NCI-H69 (cell line): ENCODE measurements around the gene ACTG1.
A peak's percentile ranks its signal among the peaks of the same experiment; 100 is the strongest.

Source experiments
- DNase-seq: peaks from one replicate; lab custom pipeline; 2025; lab: John Stamatoyannopoulos, UW

ACTG1 gene

DNA sequence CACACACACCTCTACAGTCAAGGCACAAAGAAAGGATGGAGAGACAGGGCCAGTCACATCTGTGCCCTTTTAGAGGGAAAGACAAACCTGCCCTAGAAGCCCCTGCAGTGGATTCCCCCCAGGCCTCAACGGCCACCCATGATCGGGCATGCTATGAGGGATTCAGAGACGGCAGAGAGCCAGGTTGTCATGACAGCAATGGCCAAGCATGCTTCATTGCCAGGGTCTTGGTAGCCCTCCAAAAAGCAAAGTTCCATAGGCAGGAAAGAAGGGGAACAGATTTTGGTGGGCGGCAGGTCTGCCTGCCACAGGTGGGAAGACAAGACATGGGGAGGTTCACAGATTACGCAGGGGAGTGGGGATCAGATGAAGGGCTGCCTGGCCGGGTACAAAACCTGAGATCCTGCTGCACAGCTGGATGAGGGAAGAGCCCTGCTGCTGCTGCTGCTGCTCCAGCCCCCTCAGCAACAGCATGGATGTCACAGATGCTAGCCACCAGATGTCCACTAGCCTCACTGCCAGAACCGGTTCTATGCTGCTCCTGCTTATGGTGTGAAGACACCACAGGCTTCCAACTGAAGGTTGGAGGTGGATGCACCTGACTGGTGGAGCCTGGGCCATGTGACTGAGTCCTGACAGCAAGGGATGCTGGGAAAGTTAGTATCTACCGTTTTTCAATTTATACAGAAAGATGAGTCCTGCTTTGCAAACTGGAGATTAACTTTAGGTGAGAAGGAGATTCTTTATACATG, 17.8 kb downstream of the ACTG1 start:
- peak; percentile 83 for DNase-seq

DNA sequence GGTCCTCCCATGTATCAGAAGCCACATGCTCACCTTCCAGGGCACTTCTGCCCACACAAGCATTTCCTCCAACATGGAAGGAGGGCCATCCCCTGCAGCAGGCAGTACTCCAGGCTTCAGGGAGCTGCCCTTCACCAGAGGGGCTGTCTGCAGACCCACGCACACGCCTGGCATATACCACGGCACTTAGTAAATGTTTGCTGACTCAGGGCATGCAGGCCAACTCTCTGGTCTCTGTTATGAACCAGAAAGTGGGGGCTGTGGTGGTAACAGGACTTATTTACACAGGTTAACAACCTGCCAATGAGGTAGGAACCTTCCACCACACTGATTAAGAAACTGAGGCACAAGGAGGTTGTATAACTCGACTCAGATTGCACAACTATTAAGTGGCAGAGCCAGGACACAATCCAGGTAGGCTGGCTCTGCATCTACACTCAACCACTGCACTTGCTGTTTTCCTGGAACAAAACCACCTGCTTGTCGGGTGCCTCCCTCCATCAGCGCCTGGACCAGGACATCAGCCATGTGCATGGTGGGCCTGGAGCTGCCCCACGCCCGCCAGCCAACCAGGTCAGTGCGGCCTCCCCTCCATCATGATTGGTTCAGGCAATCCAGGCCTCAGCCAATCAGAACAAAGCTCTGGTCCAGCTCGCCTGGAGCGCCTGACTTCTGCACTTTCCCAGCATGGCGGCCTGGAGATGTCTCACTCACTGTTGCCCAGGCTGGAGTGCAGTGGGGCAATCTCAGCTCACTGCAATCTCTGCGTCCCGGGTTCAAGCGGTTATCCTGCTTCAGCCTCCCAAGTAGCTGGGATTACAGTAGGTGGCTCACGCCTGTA, 19.2 kb downstream of the ACTG1 start:
- DNase-seq = peak; percentile 54

DNA sequence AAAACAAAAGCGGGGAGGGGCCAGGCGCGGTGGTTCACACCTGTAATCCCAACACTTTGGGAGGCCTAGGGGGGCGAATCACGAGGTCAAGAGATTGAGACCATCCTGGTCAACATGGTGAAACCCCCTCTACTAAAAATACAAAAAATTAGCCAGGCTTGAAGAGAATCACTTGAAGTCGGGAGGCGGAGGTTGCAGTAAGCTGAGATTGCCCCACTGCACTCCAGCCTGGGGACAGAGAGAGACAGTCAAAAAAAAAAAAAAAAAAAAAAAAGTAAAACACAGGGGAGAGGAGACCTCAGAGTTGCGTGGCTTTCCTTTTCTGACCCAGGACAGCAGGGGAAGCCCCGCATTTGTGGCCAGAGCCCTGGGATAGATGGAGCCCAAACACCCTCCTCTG, 19.9 kb downstream of the ACTG1 start:
- no peak for DNase-seq

DNA sequence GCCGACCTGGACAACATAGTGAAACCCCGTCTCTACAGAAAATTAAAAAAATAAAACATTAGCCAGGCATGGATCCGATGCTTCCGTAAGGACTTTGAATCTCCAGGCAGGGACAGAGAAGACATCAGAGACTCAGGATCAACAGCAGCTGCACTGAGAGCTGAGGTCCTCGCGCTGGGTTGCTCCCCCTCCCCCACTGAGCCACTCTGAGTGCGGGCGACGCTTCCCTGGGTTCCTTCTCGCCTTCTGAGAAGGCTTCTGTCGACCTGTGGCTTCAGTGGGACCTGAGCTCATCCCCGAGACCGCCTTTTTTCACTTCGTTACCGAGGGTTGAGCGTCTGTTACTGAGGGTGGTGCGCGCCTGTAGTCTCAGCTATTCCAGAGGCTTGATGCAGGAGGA, 20.4 kb downstream of the ACTG1 start:
- DNase-seq = no peak

DNA sequence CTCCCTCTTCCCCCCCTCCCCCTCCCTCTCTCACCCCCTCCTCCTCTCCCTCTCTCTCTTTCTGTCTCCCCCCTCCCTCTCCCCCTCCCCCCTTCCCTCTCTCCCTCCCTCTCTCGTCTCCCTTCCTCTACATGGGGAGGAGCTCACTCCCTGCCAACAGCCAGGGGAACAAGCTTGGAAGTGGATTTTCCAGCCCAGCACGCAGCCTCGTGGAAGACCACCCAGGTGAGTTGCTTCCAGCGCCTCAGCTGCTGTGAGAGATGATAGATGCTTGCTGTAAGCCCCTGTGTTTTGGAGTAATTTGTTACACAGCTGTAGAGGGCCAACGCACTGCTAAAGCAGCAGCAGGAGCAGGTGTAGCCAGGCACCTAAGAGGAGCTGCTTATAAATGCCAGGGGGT, 20.8 kb downstream of the ACTG1 start:
- peak; percentile 48 for DNase-seq

DNA sequence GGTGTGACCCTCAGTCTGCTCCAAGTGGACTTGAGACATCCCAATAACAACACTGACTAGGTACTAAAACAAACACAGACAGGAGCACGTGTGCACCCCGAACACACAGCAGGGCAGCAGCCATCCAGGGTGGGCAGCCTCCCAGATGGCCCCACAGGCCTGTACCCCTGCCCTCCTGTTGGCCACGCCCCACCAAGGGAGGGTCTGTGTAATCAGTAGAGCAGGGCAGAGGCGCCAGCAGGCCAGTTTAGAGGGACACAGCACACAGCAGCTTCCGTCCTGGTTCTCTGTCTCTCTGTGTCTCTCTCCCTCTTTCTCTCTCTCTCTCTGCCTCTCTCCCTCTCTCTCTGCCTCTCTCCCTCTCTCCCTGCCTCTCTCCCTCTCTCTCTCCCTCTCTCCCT, 21.4 kb downstream of the ACTG1 start:
- peak; percentile 53 for DNase-seq

DNA sequence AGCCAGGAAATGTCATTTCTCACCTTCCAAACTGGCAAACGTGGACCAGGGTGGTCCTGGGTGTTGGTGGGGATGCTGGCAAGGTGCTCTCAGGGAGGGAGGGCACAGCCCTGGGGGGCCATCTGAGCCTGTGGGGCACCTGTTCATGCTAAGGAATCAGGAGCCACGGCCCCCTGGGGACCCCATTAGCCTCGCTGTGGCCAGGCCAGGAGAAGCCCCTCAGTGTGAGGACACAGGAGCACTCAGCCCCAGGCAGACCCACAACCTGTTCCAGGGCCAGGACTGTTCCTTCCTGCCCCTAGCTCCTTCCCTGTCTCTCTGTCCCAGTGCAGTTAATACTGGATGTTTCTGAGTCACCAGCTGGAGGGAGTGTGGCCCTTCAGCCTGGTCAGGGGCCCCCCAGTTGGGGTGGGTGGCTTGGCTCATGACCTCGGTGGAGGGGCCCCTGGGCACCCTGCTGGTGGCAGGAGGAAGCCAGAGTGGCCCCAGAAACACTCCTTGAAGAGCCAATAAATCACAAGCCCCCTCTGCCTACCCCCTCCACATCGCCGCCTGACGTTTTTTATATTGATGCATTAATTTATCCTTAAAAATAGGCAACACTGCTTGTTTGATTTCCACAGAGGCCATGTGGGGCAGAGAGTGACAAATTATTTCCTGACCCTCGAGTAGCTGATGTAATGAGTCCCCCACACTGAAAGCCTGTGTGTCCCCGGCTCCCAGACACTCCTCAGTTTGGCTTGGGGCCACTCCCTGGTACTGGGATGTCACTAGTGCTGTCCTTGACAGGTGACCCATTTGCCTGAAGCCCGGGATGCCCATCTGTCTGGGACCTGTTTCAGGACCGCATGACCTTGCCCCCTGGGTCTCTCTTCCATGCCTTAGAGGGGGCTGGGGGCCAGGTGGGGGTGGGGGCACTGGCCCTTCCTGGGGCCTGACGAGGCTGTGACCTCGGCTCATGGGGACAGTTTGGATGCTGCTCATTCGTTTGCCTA, 22.3 kb downstream of the ACTG1 start:
- DNase-seq = no peak

DNA sequence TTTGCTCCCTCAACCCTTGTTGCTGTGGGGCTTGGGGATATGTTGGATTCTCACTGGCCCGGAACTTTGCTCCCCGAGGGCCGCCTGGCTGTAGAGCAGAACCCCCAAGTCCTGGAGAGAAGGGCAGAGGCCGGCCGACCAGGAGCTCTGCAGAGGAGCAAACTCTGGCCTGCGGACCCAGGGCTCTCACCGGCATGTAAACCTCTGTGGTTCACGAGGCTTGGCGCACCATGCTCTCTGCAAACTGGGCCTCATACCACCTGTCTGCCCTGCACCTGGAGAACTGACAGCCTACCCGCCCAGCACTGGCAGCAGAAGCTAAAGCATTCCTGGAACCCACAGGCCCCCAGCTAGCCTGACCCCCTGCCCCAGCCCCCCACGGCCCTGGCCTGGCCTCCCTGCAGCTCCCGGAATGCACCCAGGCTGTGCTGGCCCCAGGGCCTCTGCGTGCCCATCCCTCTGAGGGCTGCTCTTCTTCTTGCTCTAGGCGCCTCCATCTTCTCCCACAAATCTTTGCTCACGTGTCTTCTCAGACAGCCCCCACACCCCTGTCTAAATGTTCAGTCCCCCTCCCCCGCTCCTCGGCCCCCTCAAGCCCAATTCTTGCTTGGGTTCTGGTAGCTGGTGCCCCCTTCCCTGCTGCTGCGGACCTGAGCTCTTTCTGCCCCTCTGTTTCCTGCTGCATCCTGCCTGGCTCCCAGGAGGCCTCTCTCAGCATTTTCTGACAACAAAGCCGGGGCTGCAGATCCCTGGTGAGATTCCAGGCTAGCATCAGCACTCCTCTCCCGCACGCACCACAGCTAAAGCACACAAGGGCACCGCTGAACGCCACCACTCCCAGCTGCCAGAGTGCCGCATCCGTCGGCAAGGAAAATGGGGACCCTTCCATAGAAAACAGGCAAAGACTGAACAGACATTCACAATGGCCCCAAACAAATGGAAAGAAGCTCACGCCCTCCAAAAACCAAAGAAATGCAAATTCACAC, 23.3 kb downstream of the ACTG1 start:
- DNase-seq = peak; percentile 60

DNA sequence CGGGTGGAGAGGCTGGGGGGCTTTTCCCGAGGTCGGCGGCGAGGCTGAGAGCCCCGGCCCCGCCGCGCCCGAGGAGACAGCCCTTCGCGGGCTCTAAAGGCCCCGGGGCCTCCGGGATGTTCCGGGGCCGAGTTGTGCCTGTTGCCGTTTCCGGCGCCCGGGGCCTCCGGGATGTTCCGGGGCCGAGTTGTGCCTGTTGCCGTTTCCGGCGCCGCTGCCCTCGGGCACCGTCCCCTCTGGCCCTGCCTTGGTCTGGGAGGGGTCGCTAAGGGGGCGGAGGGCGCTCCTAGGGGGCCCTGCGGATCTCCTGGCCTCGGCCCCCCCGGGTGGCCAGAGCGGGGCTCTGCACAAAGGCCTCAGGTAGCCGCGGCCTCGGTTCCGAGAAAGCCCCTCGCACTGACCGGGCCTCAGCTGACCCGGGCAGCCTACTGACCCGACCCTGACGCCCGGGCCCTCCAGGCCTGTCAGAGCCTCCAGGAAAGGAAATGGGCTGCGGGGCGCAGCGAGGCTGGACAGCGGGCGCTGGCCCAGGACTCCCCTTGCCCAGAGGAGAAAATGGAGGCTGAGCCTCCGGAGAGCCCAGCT, 24.2 kb downstream of the ACTG1 start:
- DNase-seq = peak; percentile 63

DNA sequence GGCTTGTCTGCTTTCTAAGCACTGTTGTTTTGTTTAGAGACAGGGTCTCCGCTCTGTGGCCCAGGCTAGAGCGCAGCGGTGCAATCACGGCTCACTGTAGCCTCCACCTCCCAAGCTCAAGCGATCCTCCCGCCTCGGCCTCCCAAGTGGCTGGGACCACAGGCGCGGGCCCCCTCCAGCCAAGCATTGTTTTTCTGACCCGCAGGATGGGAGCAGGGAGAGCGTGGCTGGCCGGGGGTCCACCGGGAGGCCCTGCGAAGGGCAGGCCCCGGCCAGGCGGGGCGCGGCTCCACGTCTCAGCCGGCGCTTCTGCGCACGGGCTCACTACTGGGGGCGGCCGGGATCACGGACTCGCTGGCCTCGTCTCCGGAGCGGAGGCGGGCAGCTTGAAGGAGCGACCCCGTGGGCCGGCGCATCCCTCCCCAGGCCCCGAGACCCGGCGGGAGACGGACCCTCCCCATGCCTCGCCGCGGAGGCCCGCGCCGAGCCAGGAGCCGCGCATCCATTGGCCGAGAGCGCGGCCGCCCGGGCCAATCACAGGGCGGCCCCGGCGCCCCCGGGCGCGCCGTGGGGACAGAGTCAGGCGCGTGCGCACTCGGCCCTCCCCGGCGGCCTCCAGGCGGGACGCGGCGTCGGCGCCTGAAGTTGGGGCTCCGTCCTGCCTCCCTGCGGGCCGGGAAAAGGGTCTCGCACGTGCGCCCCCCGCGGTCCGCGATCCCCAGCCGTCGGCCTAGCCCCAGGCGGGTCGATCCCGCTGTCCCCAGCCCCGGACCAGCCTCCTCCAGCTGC, 24.9 kb downstream of the ACTG1 start:
- DNase-seq = peak; percentile 96

DNA sequence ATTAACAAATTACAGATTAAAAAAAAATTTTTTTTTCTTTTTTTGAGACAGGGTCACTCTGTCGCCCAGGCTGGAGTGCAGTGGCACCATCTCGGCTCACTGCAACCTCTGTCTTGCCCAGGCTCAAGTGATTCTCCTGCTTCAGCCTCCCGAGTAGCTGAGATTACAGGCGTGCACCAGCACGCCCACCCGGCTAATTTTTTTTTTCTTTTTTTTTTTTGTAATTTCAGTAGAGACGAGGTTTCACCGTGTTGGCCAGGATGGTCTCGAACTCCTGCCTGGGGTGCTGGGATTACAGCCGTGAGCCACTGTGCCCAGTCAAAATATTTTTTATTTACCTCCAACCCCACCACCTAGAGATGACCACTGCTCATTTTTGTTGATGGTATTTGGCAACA, 25.5 kb downstream of the ACTG1 start:
- peak; percentile 34 for DNase-seq

DNA sequence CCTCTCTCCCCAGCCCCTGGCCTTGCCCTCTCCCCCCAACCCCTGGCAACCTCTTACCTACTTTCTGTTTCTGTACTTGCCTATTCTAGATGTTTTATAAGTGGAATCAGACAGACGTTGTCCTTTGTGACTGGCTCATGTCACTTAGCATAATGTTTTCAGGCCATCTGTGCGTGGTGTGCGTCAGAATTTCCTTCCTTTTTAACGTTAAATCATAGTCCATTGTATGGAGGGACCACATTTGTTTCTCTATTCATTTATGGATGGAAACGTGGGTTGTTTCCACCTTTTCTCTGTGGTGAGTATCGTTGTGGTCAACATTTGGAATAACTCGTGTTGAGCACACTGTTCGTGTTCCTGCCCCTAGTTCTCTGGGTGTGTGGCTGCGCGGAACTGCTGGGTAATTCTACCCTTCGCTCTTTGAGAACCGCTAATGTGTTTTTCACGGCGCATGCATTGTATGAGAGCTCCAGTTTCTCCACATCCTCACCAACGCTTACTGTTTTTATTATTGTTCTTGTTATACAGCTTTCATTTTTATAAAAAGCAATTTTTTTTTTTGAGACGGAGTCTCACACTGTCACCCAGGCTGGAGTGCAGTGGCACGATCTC, 26.3 kb downstream of the ACTG1 start:
- DNase-seq = no peak

DNA sequence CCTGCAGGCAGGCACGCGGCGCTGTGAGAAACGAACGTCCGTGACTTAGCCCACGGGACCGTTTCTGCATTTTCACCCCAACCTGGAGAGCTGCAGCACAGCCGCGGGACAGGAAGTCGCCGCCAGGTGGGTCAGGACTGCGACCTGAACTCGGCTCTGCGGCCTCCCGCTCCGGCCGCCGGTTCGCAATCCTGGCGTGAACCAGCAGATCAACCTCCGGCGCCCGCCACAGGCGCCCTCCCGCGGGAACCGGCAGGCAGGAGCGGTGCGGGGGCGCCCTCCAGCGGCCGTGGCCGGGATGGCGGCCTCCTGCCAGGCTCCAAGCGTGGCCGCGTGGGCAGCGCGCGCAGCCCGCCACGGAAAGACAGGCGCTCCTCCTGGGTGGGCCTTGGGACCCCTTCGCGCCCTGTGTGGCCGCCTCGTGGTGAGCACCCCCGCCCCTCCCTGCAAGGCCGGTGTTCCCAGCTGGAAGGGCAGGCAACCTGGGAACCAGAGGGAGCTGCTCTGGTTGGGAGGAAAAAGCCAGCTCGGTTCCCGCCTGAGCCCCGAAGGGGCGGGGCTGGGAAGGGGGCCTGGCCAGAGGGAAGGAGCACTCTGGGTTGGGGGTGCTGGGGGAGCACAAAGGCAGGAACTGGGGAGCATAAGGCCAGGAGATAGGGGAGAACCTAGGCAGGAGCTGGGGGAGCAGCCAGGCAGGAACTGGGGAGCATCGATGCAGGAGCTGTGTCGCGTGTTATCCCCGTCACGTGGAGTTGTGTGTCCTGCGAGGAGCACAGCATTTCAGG, 28.2 kb downstream of the ACTG1 start:
- DNase-seq = peak; percentile 95

DNA sequence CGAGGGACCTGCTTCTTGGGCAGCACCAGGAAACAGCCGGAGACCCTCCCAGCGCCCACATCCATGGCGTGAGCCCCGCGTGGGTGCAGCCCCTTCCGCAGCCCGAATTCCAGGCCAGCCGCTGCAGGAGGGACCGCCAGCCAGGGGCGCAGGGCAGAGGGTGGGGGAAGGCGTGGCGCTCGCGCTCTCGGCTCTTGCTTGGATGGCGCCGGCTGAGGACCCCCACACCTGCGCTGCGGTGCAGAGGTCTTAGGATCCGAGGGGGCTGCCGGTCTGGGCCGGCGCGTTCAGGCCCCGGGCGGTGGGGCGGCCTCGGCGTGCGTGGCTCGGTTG, 28.8 kb downstream of the ACTG1 start:
- no peak for DNase-seq

DNA sequence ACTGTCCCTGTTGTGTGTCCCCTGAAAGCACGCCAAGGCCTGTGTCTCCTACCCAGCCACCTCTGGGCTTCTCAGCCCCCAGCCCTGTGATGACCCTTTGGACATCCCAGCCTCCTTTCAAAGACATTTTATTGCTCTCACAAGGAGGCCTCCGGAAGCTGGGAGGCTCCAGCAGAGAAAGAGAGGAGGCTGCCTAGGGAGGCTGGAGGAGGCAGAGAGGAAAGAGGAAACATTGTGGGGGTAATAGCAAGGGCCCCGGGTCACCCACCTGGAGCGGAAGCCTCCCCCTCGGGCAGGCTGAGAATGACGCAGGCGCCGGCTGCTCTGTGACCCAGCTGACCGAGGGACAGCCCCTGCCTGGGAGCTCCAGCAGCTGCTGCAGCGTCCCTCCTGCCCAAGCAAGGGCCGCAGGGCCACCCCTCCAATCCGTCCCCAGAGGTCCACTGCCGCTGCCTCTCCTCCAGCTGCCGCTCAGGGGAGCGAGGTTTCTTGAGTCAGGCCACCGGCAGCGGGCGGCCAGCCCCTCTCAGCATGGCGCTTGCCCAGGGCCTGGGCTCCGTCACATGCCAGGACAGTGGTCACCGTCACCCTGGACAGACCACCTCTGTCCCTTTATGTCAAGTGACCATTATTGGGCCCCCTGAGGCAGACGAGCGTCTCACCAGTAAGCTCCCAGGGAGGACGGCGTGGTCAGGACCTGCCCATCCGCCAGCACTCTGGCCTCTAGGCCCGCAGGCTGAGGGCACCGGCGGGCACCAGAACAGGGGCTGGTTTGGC, 29.3 kb downstream of the ACTG1 start:
- peak; percentile 76 for DNase-seq

DNA sequence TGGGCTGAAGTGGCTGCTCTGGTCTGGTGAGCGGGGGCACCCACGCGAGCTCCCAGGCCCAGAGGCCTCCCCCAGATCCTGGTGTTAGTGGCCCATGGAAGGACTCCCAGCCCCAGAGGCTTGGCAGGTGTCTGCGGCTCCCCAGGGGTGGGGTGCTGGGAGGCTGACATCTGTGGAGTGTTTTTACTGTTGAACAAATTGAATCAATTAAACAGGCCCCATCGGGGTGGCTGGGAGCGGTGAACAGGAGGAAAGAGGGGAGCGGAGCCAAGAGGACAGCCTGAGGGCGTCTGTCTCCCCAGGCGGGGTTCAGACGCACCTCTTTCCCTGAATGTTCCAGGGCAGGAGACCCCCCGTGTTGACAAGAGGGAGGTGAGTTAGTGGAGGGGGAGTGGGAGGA, 29.9 kb downstream of the ACTG1 start:
- peak; percentile 80 for DNase-seq

DNA sequence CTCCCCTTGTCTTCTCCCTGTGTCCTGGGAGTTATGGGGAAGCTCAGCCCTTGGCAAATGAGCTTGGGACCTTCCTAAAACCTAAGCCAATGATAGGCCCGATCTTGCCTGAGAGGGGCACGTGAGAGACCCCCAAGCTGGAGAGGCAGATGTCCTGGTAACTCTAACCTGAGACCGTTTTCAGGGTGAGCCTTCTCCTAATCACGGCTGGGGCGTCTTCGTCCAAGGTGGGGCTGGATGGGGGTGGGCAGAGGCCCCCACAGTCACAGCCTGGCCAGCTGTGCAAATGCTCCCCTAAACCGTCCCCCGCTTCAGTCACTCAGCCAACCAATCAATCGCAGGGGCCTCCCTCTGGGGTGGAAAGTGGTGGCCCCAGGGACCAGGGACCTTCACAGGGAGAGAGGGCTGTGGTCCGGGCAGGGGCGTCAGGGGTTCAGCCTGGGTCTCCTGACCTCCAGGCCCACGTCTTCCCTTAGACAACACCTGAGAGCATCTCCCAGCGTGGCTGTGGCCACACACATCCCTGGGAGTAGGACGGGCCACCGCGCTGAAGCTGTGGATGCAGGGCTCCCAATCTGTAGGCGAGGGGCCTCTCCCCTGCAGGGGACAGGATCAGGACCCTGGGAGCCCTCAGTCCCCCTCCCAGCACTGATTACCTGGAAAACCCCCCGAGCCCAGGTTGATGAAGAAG, 30.6 kb downstream of the ACTG1 start:
- peak; percentile 46 for DNase-seq
